Subcutaneous adipose tissue (tissue), 4 donors: ENCODE measurements around the gene TSPAN32. TPM values are rescaled to one million over a fixed set of nuclear protein-coding genes. Genes with fewer than 3 reads are reported as not detected.

ENCODE experiments used
- total RNA-seq, 4 donors: library from RNA; depleted of rRNA; stranded (reverse); fragments of >200 nt; gene quantifications; one replicate each; pipeline ENCODE4 v1.1.0, GENCODE V29; 2016
- TF ChIP-seq, protein P1 (sequence below): fragments of 450-650 bp; IDR thresholded peaks from one replicate; pipeline ENCODE4 v1.5.1; 2016; ENCODE audit warnings: low read depth, mild to moderate bottlenecking, control low read depth, antibody characterized with exemption, moderate library complexity

Gene TSPAN32
- total RNA-seq, 4 donors from 2014 or later: 2.1 to 2.6 (median 2.5) TPM; not detected in 1

DNA sequence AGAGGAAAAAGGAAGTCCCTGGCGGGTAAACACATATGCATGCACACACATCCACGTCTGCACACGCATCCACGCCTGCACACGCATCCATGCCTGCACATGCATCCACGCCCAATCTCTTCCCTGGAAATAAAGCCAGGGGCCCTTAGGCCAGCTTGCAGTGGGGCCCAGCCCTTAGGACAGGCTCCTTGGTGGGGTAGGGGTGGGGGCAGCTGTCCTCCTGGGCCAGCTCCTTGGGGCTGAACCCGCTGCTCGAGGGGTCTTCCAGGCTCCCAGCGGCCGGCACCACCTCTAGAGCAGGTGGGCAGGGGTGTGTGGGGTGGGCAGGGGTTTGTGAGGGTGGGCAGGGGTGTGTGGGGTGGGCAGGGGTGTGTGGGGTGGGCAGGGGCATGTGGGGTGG is 2.0 kb upstream of the TSPAN32 start:
- TF ChIP-seq, protein P1, sequence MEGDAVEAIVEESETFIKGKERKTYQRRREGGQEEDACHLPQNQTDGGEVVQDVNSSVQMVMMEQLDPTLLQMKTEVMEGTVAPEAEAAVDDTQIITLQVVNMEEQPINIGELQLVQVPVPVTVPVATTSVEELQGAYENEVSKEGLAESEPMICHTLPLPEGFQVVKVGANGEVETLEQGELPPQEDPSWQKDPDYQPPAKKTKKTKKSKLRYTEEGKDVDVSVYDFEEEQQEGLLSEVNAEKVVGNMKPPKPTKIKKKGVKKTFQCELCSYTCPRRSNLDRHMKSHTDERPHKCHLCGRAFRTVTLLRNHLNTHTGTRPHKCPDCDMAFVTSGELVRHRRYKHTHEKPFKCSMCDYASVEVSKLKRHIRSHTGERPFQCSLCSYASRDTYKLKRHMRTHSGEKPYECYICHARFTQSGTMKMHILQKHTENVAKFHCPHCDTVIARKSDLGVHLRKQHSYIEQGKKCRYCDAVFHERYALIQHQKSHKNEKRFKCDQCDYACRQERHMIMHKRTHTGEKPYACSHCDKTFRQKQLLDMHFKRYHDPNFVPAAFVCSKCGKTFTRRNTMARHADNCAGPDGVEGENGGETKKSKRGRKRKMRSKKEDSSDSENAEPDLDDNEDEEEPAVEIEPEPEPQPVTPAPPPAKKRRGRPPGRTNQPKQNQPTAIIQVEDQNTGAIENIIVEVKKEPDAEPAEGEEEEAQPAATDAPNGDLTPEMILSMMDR: no peak

DNA sequence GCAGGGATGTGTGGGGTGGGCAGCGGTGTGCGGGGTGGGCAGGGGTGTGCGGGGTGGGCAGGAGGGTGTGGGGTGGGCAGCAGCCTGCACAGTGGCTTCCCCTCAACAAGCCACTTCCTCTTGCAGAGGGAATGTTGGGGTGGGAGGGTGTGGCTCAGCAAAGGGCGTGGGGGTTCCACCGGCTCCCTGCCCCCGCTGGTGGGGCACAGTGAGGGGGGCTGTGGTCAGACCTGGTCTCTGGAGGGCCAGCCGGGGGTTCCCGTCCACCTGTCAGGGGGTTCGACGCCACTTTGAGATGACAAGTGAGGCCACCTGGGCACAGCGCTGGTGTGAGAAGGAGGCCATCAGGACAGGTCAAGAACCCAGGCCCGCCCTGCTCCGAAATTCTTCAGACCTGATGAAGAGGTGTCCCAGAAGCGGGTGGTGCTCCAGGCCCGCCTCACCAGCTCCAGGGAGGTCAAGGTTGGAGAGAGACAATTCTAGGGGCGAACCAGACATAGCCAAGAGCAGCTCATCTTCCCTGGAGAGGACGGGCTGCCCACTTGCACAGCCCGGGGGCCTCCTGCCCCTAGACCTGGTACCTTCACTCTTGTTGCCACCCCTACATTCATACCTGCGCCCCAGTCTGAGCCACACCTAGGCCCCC is 1.4 kb upstream of the TSPAN32 start:
- TF ChIP-seq, protein P1: no peak

DNA sequence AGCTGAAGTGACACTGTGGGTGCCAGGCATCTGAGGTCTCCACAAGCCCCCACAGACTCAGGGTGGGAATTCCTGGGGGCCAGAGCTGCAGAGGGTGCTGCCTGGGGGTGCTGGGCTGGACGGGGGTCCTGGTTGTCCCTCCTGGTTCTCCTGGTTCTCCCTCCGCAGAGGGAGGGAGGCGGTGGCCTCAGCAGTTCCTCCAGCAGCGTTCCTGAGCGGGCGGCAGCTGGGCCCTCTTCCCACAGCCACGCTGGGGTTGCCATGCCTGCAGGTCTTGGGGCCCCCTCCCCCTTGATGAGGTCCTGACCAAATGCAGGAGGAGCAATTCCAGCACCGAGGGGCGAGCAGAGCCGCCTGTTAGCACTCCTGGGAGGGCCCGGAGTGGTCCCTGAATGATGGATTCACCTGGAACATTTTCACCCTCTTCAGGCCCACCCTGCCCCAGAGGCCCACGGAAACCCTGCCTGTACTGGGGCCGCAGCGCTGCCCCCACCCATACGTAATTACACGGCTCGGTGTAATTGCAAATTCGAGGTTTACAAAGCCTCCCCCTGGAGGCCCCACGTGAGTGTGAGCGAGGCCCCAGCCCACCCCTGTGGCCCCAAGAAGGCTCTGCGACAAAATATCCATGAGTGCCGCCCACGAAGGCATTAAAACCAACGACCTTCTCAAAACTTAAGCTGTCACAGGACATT is 730 bp upstream of the TSPAN32 start:
- TF ChIP-seq, protein P1: no peak

DNA sequence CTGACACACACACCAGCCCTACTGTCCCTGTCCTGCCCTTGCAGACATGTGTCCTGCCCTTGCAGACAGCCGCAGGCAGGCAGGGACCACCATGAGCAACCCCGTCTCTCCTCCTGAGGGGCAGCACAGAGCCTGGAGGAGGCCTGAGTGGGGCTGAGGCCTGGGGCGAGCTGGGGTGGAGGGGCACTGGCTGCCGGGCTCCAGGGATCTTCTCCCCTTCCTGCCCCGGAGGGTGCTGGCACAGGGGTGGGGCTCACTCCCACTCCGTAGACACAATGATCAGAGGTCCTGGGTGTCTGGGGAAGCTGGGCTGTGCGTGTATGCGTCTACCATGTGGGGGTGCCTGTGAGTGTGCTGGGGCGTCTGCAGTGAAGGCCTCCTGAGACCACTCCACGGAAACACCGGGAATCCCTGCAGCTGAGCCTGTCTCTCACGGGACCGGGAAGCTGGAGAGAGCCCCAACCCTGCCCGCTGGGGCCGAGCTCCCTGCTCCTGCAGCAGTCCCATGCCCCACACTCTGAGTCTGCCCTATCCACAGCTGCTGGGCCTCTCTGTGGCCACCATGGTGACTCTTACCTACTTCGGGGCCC is 588 bp downstream of the TSPAN32 start:
- TF ChIP-seq, protein P1: no peak

DNA sequence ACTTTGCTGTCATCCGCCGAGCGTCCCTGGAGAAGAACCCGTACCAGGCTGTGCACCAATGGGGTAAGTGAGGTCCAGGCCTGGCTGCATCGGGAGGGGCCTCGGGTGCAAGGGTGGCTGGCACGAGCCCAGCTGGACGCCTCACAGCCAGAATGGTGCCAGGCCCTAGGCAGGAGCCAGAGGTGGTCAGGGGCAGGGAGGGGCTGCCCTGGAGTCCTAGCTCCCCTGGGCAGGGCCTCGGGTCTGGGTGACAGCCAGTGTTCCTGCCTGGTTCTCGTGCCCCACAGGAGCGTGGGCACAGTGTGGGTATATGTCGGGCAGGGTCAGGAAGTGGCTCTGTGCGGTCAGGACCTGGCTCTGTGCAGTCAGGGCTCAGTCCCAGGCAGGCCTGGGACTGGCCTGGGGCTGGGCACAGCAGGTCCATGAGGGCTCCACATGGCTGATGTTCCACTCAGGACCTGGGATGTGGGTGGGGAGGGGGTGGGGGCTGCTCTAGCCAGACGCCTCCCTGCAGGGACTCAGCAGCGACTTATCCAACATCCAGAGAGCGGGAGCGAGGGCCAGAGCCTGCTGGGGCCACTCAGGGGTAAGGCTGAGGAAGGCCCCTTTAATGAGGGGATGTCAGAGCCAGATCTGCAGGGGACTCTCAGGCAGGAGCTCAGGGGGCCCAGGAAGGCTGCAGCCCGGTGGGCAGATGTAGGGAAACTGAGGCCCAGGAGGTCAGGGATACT is 1.2 kb downstream of the TSPAN32 start:
- TF ChIP-seq, protein P1: no peak

DNA sequence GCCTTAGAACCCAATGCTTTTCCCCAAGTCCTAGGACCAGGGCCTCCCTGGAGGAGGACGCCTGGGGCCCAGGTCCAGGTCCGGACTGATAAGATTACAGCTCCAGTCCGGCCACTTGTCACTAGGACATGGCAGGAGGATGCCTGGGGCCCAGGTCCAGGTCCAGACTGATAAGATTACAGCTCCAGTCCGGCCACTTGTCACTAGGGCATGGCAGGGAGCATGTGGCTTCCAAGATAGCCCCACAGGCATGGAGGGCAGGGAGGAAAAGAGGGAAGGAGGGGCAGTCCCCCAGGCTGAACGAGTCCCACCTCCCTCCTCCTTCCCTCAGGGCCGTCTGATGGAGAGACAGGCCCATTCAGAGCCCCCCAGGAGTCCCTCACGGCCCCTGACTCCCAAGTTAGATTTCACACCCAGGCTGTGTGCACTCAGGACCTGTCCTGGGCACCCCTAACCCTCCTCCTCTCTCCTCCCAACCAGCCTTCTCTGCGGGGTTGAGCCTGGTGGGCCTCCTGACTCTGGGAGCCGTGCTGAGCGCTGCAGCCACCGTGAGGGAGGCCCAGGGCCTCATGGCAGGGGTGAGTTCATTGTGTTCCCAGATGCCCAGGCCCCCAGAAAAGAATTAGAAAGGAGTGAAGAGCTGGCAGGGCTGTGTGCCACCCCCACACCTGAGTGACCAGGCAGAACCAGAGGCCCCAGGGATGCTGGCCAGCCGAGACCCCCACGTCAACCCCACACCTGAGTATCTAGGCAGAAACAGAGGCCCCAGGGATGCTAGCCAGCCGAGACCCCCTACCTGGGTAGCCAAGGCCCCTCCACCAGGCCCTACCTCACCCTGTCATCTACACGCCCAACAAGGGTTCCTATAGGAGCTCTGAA is 2.1 kb downstream of the TSPAN32 start:
- TF ChIP-seq, protein P1: no peak
